GM12874 (cell line): ENCODE data around the gene ADAP1.

Experiments
- CTCF ChIP-seq: IDR thresholded peaks from 2 replicates; pipeline ENCODE4 v1.5.1; 2011; ENCODE audit warnings: low read depth, mild to moderate bottlenecking, control low read depth, low read length, moderate library complexity; ENCODE audit not compliant: insufficient read depth

The ADAP1 gene

GRCh38 chr7:855686-856369, 98.7 kb downstream of the ADAP1 start:
- no peak for TF ChIP-seq CTCF

- TF ChIP-seq CTCF: no peak
These were observed 100.2 kb downstream of the ADAP1 start for GRCh38 chr7:854118-854775.

DNA sequence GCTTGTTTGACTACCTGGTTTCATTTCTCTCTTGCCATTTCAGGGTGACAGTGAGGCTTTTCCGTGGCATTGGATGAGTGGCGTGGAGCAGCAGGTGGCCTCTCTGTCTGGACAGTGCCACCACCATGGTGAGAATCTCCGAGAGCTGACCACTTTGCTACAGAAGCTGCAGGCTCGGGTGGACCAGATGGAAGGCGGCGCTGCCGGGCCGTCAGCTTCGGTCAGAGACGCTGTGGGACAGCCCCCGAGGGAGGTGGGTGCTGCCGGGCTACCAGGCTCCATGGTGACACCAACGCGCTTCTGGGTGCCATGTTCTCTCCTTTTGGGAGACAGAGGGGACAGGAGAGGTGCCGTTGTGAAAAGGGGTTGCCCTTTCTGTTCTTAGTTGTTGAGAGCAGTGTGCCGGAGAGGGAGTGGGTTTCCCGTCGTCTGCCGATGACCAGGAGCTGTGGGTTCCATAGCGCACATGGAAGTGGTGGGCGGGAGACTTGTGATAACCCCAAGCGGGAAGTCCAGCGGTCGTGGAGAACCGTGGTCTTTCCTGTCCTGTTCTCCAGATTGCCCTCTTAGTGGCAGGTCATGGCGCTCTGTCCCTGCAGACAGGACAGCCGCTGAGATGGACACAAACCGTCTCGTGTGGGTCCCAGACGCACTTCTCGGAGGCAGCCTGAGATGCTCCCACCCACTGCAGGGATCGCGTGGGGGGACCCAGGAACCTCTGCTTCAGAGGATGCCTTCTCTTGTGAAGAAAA, 100.9 kb downstream of the ADAP1 start:
- no peak for TF ChIP-seq CTCF

DNA sequence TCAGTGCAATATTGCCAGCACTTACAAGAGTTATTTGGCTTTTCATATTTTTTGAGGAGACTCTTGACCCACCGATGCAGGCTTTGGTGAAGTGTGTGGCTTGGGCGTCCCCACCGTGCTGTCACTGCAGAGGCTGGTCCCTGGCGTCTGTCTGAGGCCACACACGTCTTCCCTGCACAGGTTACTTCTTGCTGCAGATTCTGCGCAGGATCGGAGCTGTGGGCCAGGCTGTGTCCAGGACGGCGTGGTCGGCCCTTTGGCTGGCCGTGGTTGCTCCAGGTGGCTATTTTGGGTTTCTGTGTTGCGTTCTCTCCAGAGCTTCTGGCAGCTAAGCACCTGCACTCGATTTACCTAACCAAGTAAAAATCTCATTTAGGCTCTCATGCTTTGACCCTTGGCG, 103.3 kb downstream of the ADAP1 start:
- TF ChIP-seq CTCF: no peak

- TF ChIP-seq CTCF: no peak
These were observed 104.7 kb downstream of the ADAP1 start for GRCh38 chr7:849781-850180.

GRCh38 chr7:849145-849544, 105.3 kb downstream of the ADAP1 start:
- TF ChIP-seq CTCF: no peak
